Lung (tissue), 16 donors: ENCODE results near the gene FOXRED2. TPM values are rescaled to one million over a fixed set of nuclear protein-coding genes. Genes with fewer than 3 reads are reported as not detected.

Source experiments
- ATAC-seq: fragments of 200-7000 bp; cut with Tn5 transposase; one replicate; pipeline ENCODE4 v1.9.1; 2020; ENCODE audit warnings: moderate number of reproducible peaks; ENCODE audit not compliant: insufficient read depth, low FRiP score
- DNase-seq, 3 donors: peaks; one replicate each; pipeline ENCODE4 v3.0.0-alpha.2; 2013 to 2017
- H3K27ac ChIP-seq, 2 donors: one replicate each; pipeline ENCODE4 v1.5.1; 2013; ENCODE audit warnings: mild to moderate bottlenecking in 2 of 2, moderate library complexity in 2 of 2, control low read depth in 1 of 2, inconsistent platforms in 1 of 2, low read depth in 1 of 2, low read length in 1 of 2
- H3K27me3 ChIP-seq, 3 donors: one replicate each; pipeline ENCODE4 v1.5.1; 2013; ENCODE audit warnings: low read length in 2 of 3; ENCODE audit not compliant: control insufficient read depth in 3 of 3, insufficient read depth in 3 of 3
- H3K36me3 ChIP-seq, 4 donors: one replicate each; pipeline ENCODE4 v1.5.1; 2013; ENCODE audit warnings: low read length in 4 of 4, mild to moderate bottlenecking in 1 of 4, moderate library complexity in 1 of 4; ENCODE audit not compliant: control insufficient read depth in 4 of 4, insufficient read depth in 4 of 4
- H3K4me1 ChIP-seq, 5 donors: one replicate each; pipeline ENCODE4 v1.5.1; 2013; ENCODE audit warnings: low read length in 5 of 5, mild to moderate bottlenecking in 2 of 5, moderate library complexity in 1 of 5; ENCODE audit not compliant: control insufficient read depth in 5 of 5, insufficient read depth in 5 of 5
- H3K4me3 ChIP-seq: one replicate; pipeline ENCODE4 v1.5.1; 2013; ENCODE audit warnings: mild to moderate bottlenecking, control low read depth, moderate library complexity
- H3K9ac ChIP-seq, 2 donors: one replicate each; pipeline ENCODE4 v1.5.1; 2013; ENCODE audit warnings: low read length in 2 of 2, control low read depth in 1 of 2; ENCODE audit not compliant: insufficient read depth in 1 of 2
- H3K9me3 ChIP-seq, 4 donors: one replicate each; pipeline ENCODE4 v1.5.1; 2013; ENCODE audit warnings: low read length in 3 of 4, mild to moderate bottlenecking in 1 of 4, moderate library complexity in 1 of 4; ENCODE audit not compliant: control insufficient read depth in 4 of 4, insufficient read depth in 3 of 4
- WGBS, 2 donors: extraction: QIAGEN DNeasy Blood & Tissue Kit; methylation state at CpG; one replicate each; pipeline ENCODE4 v1.1.7; 2013; 5-methylcytosine and 5-hydroxymethylcytosine counted together
- long read RNA-seq, 5 donors: transcript quantifications; one replicate each; lab custom pipeline, GENCODE V29; 2026
- polyA plus RNA-seq, 2 donors: library from polyadenylated mRNA; stranded (reverse); fragments of 200-250 nt; gene quantifications; one replicate each; pipeline ENCODE4 v1.2.1, GENCODE V29; 2013
- total RNA-seq, 2 donors: library from RNA; depleted of rRNA in 1 of 2; stranded (reverse); fragments of >200 nt in 1 of 2; gene quantifications; one replicate each; pipeline ENCODE4 v1.2.1, GENCODE V29; 2014 to 2021
- TF ChIP-seq, protein P1 (sequence below): IDR thresholded peaks from 2 replicates; pipeline ENCODE4 v1.5.1; 2012; ENCODE audit warnings: mild to moderate bottlenecking; ENCODE audit errors: control extremely low read depth, extremely low read depth
- donor health status: control.
- donor health status: control.
- donor health status: Bipolar disorder and iron deficiency.
- donor health status: healthy.
- donor health status: DM: yes; HTN: yes; CAD: no.

The FOXRED2 gene
- 10 to 100 TPM; 10.8 to 18.0 TPM for total RNA-seq
- polyA plus RNA-seq = 1 to 10 TPM; 3.9 to 4.8 TPM
- long read RNA-seq, donor 1, partial matches to known transcripts = 0 of 5 reads
- long read RNA-seq, donor 1, other reads (novel, unspliced or antisense) = 0 of 5 reads
- long read RNA-seq, donor 2 = 0 reads
- long read RNA-seq, donor 3, partial matches to known transcripts = 0 of 1 reads
- long read RNA-seq, donor 3, other reads (novel, unspliced or antisense) = 0 of 1 reads
- long read RNA-seq, donor 4 = 0 reads
- long read RNA-seq, donor 5, partial matches to known transcripts = 0 of 3 reads
- long read RNA-seq, donor 5, other reads (novel, unspliced or antisense) = 0 of 3 reads

DNA sequence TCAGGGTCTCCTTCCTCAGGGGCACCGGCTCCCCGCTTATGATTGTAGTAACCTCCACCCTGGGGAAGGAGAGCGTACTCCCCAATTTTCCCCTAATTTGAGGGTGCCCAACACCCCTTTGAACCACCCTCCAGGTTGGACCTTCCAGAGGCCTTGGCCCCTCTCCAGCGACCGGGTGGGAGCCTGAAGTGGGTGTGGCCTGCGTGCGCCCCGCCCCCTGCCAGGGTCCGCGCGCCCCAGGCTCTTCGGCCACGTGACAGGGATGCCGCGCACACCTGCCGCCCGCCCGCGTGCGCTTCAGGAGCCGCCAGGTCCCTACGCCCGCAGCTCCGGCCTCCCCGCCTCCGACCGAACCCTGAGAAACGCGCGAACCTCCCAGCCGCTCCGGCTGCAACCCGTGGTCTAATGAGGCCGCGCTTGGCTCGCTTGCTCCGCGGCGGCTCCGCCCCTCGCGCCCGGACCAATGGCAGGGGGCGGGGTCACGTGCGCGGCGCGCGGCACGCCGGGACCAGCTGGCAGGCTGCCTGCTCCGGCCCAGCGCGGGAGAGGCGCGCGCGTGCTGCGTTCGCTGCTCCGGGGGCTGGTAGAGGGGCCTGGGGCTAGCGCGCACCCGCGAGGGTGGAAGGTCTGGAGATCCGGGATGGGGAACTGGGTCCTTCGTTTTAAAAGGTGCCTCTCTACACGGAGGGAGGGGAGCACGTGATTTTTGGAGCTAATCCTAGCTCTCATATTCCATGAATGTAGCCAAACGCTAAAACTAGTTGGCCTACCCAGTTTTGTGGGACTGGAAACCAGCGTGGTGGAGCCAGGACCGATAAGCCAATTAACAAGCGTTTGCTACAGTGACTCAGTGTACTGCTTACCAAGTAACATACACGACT is at the start of gene FOXRED2:
FOXRED2 (minus strand) TSS at position 404 of the 881 bp plus-strand sequence. CDS start 618 bp downstream, outside the sequence.
- 6% methylated on average over 75 of the region's 75 CpGs for WGBS, 2 donors
- H3K9ac ChIP-seq = peak within 1 kb of the TSS in 1 of 2 donors; percentile 53
- no peaks in the 10 kb centered on the region for H3K9me3 ChIP-seq
- peak within 1 kb of the TSS; percentile 73 to 89 for H3K27ac ChIP-seq
- ATAC-seq (peak; percentile 86), DNase-seq (peak; percentile 90 to 94 (median 91))
- TF ChIP-seq, protein P1, sequence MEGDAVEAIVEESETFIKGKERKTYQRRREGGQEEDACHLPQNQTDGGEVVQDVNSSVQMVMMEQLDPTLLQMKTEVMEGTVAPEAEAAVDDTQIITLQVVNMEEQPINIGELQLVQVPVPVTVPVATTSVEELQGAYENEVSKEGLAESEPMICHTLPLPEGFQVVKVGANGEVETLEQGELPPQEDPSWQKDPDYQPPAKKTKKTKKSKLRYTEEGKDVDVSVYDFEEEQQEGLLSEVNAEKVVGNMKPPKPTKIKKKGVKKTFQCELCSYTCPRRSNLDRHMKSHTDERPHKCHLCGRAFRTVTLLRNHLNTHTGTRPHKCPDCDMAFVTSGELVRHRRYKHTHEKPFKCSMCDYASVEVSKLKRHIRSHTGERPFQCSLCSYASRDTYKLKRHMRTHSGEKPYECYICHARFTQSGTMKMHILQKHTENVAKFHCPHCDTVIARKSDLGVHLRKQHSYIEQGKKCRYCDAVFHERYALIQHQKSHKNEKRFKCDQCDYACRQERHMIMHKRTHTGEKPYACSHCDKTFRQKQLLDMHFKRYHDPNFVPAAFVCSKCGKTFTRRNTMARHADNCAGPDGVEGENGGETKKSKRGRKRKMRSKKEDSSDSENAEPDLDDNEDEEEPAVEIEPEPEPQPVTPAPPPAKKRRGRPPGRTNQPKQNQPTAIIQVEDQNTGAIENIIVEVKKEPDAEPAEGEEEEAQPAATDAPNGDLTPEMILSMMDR = no peak
- peak within 1 kb of the TSS; percentile 69 for H3K4me3 ChIP-seq
- peaks cover 0 to 17% (median 6%) of the 10 kb centered on the region in 5 donors for H3K4me1 ChIP-seq
- H3K36me3 ChIP-seq = peaks cover 10 to 19% (median 15%) of the 10 kb centered on the region in 4 donors
- no peaks in the 10 kb centered on the region for H3K27me3 ChIP-seq

DNA sequence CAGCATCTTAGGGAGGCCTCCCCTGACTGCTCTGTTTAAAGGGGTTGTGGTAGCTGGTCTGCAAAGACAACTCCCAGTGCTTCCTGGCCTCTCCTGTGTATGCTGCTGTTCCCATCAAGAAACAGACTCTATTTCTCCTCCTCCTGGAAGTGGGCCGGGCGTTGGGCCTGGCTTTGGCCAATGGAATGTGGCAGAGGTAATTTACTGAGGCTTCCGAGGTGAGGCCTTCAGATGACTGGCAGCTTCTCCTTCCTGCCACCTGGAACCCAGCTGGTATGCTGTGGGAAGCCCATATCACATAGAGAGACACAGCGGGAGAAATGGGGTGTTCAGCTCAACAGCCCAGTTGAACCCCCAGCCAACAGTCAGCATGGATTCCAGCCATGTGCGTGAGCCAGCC is 47.3 kb upstream of the FOXRED2 start:
- no peak overlapping the region for H3K27ac ChIP-seq
- no peak overlapping the region for H3K9ac ChIP-seq
- H3K4me3 ChIP-seq = no peak overlapping the region
- 53 to 70% methylated on average over 5 of the region's 5 CpGs for WGBS, 2 donors
- no peaks in the 10 kb centered on the region for H3K36me3 ChIP-seq
- no peaks in the 10 kb centered on the region for H3K4me1 ChIP-seq
- TF ChIP-seq, protein P1 = no peak
- DNase-seq (no peak), ATAC-seq (no peak)
- peaks cover 0 to 15% (median 5%) of the 10 kb centered on the region in 3 donors for H3K27me3 ChIP-seq
- peaks cover 0 to 9% (median 0%) of the 10 kb centered on the region in 4 donors for H3K9me3 ChIP-seq

DNA sequence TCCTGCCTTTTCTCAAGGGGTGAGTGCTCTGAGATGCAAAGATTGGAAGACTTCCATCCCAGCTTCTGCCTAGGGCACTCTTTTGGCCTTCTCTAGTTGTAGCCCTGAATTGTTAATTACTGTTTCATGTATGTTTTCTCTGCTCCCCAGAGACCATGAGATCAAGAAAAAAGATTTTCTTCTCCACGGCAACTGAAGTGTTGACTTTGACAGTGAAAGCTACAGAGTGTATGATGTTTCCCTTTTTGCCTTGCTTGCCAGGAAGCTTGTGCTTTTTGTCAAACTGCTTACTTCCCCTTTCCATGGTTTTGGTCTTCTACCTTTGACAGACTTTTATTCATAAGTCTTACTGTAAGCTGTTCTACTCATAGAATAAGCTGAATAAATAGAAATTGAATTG is 45.4 kb upstream of the FOXRED2 start:
- TF ChIP-seq, protein P1 = no peak
- H3K27me3 ChIP-seq = peaks cover 0 to 14% (median 5%) of the 10 kb centered on the region in 3 donors
- no peaks in the 10 kb centered on the region for H3K36me3 ChIP-seq
- no peak for ATAC-seq
- no peak overlapping the region for H3K27ac ChIP-seq
- no peak overlapping the region for H3K9ac ChIP-seq
- WGBS, 2 donors = 15 to 18% methylated on average over 1 of the region's 1 CpG
- no peaks in the 10 kb centered on the region for H3K4me1 ChIP-seq
- DNase-seq = no peak
- peaks cover 0 to 6% (median 0%) of the 10 kb centered on the region in 4 donors for H3K9me3 ChIP-seq
- no peak overlapping the region for H3K4me3 ChIP-seq
